Type B pancreatic cell (in vitro differentiated cells): ENCODE data around the gene MYO5B. TPM values are rescaled to one million over a fixed set of nuclear protein-coding genes. Genes with fewer than 3 reads are reported as not detected.

ENCODE experiments used
- DNase-seq: peaks from one replicate; pipeline ENCODE4 v3.0.0; 2021; ENCODE audit warnings: mixed read lengths; ENCODE audit not compliant: unreplicated experiment; ENCODE audit errors: extremely low spot score
- H3K27ac Mint-ChIP-seq: 2 replicates; pipeline ENCODE4 v1.8.0; 2021; ENCODE audit warnings: mild to moderate bottlenecking, mixed read lengths
- H3K27me3 Mint-ChIP-seq: 2 replicates; pipeline ENCODE4 v1.8.0; 2021; ENCODE audit warnings: mixed read lengths
- H3K36me3 Mint-ChIP-seq: 2 replicates; pipeline ENCODE4 v1.8.0; 2021; ENCODE audit warnings: mixed read lengths
- H3K4me1 Mint-ChIP-seq: one replicate; pipeline ENCODE4 v1.8.0; 2021; ENCODE audit warnings: mixed read lengths; ENCODE audit not compliant: unreplicated experiment
- H3K4me3 Mint-ChIP-seq: 2 replicates; pipeline ENCODE4 v1.8.0; 2021; ENCODE audit warnings: mild to moderate bottlenecking, mixed read lengths
- H3K9me3 Mint-ChIP-seq: 2 replicates; pipeline ENCODE4 v1.8.0; 2021; ENCODE audit warnings: mixed read lengths
- CTCF ChIP-seq: fragments of 200-600 bp; sonication (generic); conservative IDR thresholded peaks from 2 replicates; pipeline ENCODE4 v1.5.0; 2021; ENCODE audit warnings: antibody characterized with exemption, mild to moderate bottlenecking
- total RNA-seq: library from RNA; stranded (reverse); gene quantifications from 2 replicates; pipeline ENCODE4 v1.2.1, GENCODE V29; 2021; ENCODE audit warnings: low replicate concordance

MYO5B gene
- total RNA-seq, 1 donor from 2014 or later, result 51.7 TPM

- no peak for DNase-seq
- H3K27ac Mint-ChIP-seq, result no peak overlapping the region
- peaks cover 10% of the 10 kb centered on the region for H3K9me3 Mint-ChIP-seq
- H3K27me3 Mint-ChIP-seq, result peaks cover 54% of the 10 kb centered on the region
- TF ChIP-seq CTCF, result no peak
- no peaks in the 10 kb centered on the region for H3K36me3 Mint-ChIP-seq
- H3K4me1 Mint-ChIP-seq, result peaks cover 6% of the 10 kb centered on the region
- no peak overlapping the region for H3K4me3 Mint-ChIP-seq
Measured at GRCh38 chr18:50199921-50200320, 5.0 kb upstream of the MYO5B start.

- Mint-ChIP-seq H3K27ac (no peak overlapping the region), H3K9me3 (peaks cover 10% of the 10 kb centered on the region), H3K4me3 (no peak overlapping the region), H3K4me1 (peaks cover 6% of the 10 kb centered on the region), H3K36me3 (no peaks in the 10 kb centered on the region), H3K27me3 (peaks cover 53% of the 10 kb centered on the region)
- no peak for TF ChIP-seq CTCF
- no peak for DNase-seq
Measured at GRCh38 chr18:50199346-50199855, 4.5 kb upstream of the MYO5B start.

- peaks cover 9% of the 10 kb centered on the region for H3K9me3 Mint-ChIP-seq
- DNase-seq, result no peak
- H3K36me3 Mint-ChIP-seq, result no peaks in the 10 kb centered on the region
- peak overlapping the region; percentile 17 for H3K27ac Mint-ChIP-seq
- H3K4me1 Mint-ChIP-seq, result peaks cover 4% of the 10 kb centered on the region
- TF ChIP-seq CTCF, result no peak
- peak overlapping the region; percentile 81 for H3K4me3 Mint-ChIP-seq
- peaks cover 67% of the 10 kb centered on the region for H3K27me3 Mint-ChIP-seq
Measured at GRCh38 chr18:50196261-50196660, 1.3 kb upstream of the MYO5B start.

- Mint-ChIP-seq H3K36me3 (no peaks in the 10 kb centered on the region), H3K4me1 (peaks cover 4% of the 10 kb centered on the region), H3K27me3 (peaks cover 72% of the 10 kb centered on the region), H3K27ac (peak overlapping the region; percentile 35), H3K9me3 (peaks cover 3% of the 10 kb centered on the region), H3K4me3 (peak overlapping the region; percentile 77)
- DNase-seq, result no peak
- TF ChIP-seq CTCF, result no peak
Measured at GRCh38 chr18:50195689-50196088, 742 bp upstream of the MYO5B start.

GRCh38 chr18:50193796-50194630, 934 bp downstream of the MYO5B start:
- DNase-seq, result no peak
- Mint-ChIP-seq H3K27me3 (peaks cover 77% of the 10 kb centered on the region), H3K27ac (peak overlapping the region; percentile 89), H3K4me3 (peak overlapping the region; percentile 94), H3K36me3 (no peaks in the 10 kb centered on the region), H3K4me1 (peaks cover 4% of the 10 kb centered on the region), H3K9me3 (no peaks in the 10 kb centered on the region)
- TF ChIP-seq CTCF, result no peak
